WTC11 (cell line): ENCODE measurements around the gene YIPF5.

Source experiments
- CREB1 ChIP-seq: sonication (generic); formaldehyde crosslinking; IDR thresholded peaks from 2 replicates; pipeline ENCODE4 v1.8.0; 2023; ENCODE audit warnings: mild to moderate bottlenecking, missing genetic modification reagents
- CTCF ChIP-seq: fragments of 200-600 bp; IDR thresholded peaks from 2 replicates; pipeline ENCODE4 v1.8.0; 2022; ENCODE audit warnings: antibody characterized with exemption
- ELF4 ChIP-seq: sonication (generic); formaldehyde crosslinking; IDR thresholded peaks from 2 replicates; pipeline ENCODE4 v1.8.1; 2022; ENCODE audit warnings: low read depth, mild to moderate bottlenecking, moderate library complexity, missing genetic modification reagents
- FOXP1 ChIP-seq: sonication (generic); formaldehyde crosslinking; IDR thresholded peaks from 2 replicates; pipeline ENCODE4 v1.8.0; 2022; ENCODE audit warnings: missing genetic modification reagents, mild to moderate bottlenecking, moderate library complexity, borderline replicate concordance
- SMAD4 ChIP-seq: sonication (generic); formaldehyde crosslinking; IDR thresholded peaks from 2 replicates; pipeline ENCODE4 v1.8.0; 2022; ENCODE audit warnings: mild to moderate bottlenecking, missing genetic modification reagents
- ZNF121 ChIP-seq: sonication (generic); formaldehyde crosslinking; IDR thresholded peaks from 2 replicates; pipeline ENCODE4 v1.8.0; 2023; ENCODE audit warnings: missing genetic modification reagents
- TF ChIP-seq, protein P1 (sequence below): sonication (generic); formaldehyde crosslinking; IDR thresholded peaks from 2 replicates; pipeline ENCODE4 v1.8.0; 2022; ENCODE audit warnings: mild to moderate bottlenecking, missing genetic modification reagents

- TF ChIP-seq CTCF (no peak), FOXP1 (CRISPR knock-in tag) (peak; percentile 72; the same call in 1 of the 2 replicates), ZNF121 (CRISPR knock-in tag) (no peak), ELF4 (CRISPR knock-in tag) (no peak), CREB1 (no peak), SMAD4 (CRISPR knock-in tag) (no peak)
- TF ChIP-seq, protein P1, sequence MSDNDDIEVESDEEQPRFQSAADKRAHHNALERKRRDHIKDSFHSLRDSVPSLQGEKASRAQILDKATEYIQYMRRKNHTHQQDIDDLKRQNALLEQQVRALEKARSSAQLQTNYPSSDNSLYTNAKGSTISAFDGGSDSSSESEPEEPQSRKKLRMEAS (CRISPR knock-in tag): peak; percentile 47; the same call in 1 of the 2 replicates
These were observed at the start of gene YIPF5, which contains the start of gene KCTD16 for GRCh38 chr5:144170276-144171024.
